IMR-90 (cell line): Measurements from ENCODE around the gene IL10.

Source experiments
- CEBPB ChIP-seq: IDR thresholded peaks from 2 replicates; pipeline ENCODE4 v1.6.1; 2012; ENCODE audit warnings: low read depth, low read length, improper control_type of control experiment
- MXI1 ChIP-seq: IDR thresholded peaks from 2 replicates; pipeline ENCODE4 v1.6.1; 2012; ENCODE audit warnings: low read depth, mild to moderate bottlenecking, low read length, moderate library complexity, borderline replicate concordance
- NFE2L2 ChIP-seq: fragments of 150-350 bp; IDR thresholded peaks from 2 replicates; pipeline ENCODE4 v1.6.1; 2016; ENCODE audit warnings: low read depth, mild to moderate bottlenecking, low read length
- POLR2A ChIP-seq: IDR thresholded peaks from 2 replicates; pipeline ENCODE4 v1.6.1; 2012; ENCODE audit warnings: mild to moderate bottlenecking, low read depth, low read length
- RAD21 ChIP-seq: IDR thresholded peaks from 2 replicates; pipeline ENCODE4 v1.6.1; 2012; ENCODE audit warnings: low read length, improper control_type of control experiment
- SMC3 ChIP-seq: fragments of 150-350 bp; IDR thresholded peaks from 2 replicates; pipeline ENCODE4 v1.6.1; 2016; ENCODE audit warnings: low read depth, mild to moderate bottlenecking, antibody characterized with exemption, low read length, moderate library complexity
- TF ChIP-seq, protein P1 (sequence below): conservative IDR thresholded peaks from 2 replicates; pipeline ENCODE4 v1.5.1; 2012; ENCODE audit warnings: mild to moderate bottlenecking, low read depth, low read length, improper control_type of control experiment
- TF ChIP-seq, protein P2 (sequence below): fragments of 150-350 bp; IDR thresholded peaks from 2 replicates; pipeline ENCODE4 v1.6.1; 2017; ENCODE audit warnings: mild to moderate bottlenecking, antibody characterized with exemption, low read length, low read depth

DNA sequence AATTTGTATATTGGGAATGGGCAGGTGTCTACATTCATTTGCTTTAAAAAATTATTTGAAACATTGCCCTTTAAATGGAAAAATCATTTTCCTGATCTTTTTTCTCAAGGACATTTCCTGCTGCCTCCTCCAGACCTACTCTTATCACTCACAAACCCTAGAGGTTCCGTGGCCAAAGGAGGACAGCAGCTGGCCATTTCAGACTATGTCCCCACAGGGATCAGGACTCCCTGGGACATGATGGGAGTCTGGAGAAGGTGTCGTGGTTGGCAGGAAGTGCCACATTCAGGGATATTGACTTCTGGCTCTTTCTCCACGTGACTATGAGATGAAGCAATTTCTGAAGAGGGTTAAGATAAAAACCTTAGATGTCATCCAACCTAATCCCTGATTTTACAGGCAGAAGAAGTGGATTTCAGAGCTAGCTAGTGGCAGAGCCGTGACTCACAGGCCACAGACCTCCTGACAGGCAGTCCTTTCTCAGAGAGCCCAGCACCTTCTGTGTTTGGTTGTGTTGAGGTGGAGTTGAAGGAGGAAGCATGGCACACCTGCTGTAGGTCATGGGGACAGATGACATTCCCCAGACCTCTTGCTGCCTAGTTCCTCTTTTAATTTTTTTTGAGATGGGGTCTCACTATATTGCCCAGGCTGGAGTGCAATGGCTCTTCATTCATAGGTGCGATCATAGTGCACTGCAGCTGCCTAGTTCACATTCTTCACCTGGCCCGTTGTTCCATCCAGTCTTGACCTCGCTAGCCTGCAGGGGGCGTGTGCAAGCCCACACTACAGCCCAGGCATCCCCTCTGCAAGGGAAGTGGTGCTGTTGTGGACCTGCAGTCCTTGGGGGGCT, 25.5 kb upstream of the IL10 start:
- TF ChIP-seq RAD21 (peak; percentile 11; the same call in 1 of the 2 replicates), POLR2A (no peak), CEBPB (no peak), SMC3 (no peak), NFE2L2 (no peak), MXI1 (no peak)
- TF ChIP-seq, protein P1, sequence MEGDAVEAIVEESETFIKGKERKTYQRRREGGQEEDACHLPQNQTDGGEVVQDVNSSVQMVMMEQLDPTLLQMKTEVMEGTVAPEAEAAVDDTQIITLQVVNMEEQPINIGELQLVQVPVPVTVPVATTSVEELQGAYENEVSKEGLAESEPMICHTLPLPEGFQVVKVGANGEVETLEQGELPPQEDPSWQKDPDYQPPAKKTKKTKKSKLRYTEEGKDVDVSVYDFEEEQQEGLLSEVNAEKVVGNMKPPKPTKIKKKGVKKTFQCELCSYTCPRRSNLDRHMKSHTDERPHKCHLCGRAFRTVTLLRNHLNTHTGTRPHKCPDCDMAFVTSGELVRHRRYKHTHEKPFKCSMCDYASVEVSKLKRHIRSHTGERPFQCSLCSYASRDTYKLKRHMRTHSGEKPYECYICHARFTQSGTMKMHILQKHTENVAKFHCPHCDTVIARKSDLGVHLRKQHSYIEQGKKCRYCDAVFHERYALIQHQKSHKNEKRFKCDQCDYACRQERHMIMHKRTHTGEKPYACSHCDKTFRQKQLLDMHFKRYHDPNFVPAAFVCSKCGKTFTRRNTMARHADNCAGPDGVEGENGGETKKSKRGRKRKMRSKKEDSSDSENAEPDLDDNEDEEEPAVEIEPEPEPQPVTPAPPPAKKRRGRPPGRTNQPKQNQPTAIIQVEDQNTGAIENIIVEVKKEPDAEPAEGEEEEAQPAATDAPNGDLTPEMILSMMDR = peak; percentile 25; the same call in 1 of the 2 replicates
- TF ChIP-seq, protein P2, sequence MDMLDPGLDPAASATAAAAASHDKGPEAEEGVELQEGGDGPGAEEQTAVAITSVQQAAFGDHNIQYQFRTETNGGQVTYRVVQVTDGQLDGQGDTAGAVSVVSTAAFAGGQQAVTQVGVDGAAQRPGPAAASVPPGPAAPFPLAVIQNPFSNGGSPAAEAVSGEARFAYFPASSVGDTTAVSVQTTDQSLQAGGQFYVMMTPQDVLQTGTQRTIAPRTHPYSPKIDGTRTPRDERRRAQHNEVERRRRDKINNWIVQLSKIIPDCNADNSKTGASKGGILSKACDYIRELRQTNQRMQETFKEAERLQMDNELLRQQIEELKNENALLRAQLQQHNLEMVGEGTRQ = no peak
